CD4-positive, alpha-beta T cell (primary cell): ENCODE measurements around the gene GABRB3. TPM values are rescaled to one million over a fixed set of nuclear protein-coding genes. Genes with fewer than 3 reads are reported as not detected.

Source experiments
- ATAC-seq: fragments of 200-7000 bp; cut with Tn5 transposase; one replicate; pipeline ENCODE4 v1.10.0; 2022; ENCODE audit warnings: mild to moderate bottlenecking; ENCODE audit not compliant: poor library complexity
- CTCF ChIA-PET: fragments of 350-600 bp; sonication (Branson Sonifier 250); formaldehyde crosslinking; loops from one replicate; lab custom pipeline; 2021; ENCODE audit warnings: antibody characterized with exemption, inconsistent platforms; lab: Charles Lee
- POLR2A ChIA-PET: fragments of 350-600 bp; sonication (Branson Sonifier 250); formaldehyde crosslinking; loops from one replicate; lab custom pipeline; 2021; ENCODE audit warnings: antibody characterized with exemption, inconsistent platforms; lab: Charles Lee
- DNase-seq, 14 experiments: peaks; one replicate each; pipeline ENCODE4 v3.0.0-alpha.2; 2013 to 2020; ENCODE audit warnings: mixed read lengths in 2 of 14
- H3K27ac ChIP-seq, 2 donors: one replicate each; pipeline versions ENCODE4 v1.5.1 to v1.7.0; 2013; ENCODE audit warnings: low read length in 2 of 2, low read depth in 1 of 2, mild to moderate bottlenecking in 1 of 2
- H3K27me3 ChIP-seq, 2 experiments: 1 replicate in 1 of 2; 2 replicates in 1 of 2; pipeline versions ENCODE4 v1.6.1 to v1.7.0; 2013; ENCODE audit warnings: low read length in 2 of 2, control low read depth in 1 of 2, mild to moderate bottlenecking in 1 of 2, moderate library complexity in 1 of 2; ENCODE audit not compliant: insufficient read depth in 2 of 2, control insufficient read depth in 1 of 2
- H3K36me3 ChIP-seq: one replicate; pipeline ENCODE4 v1.6.1; 2013; ENCODE audit warnings: low read length, control low read depth; ENCODE audit not compliant: insufficient read depth
- H3K4me1 ChIP-seq: one replicate; pipeline ENCODE4 v1.6.1; 2013; ENCODE audit warnings: low read length, control low read depth; ENCODE audit not compliant: insufficient read depth
- H3K4me3 ChIP-seq: one replicate; pipeline ENCODE4 v1.5.1; 2013; ENCODE audit warnings: mild to moderate bottlenecking, low read length, moderate library complexity
- H3K9me3 ChIP-seq, 2 experiments: 1 replicate in 1 of 2; 2 replicates in 1 of 2; pipeline versions ENCODE4 v1.6.1 to v1.7.0; 2013; ENCODE audit warnings: low read length in 2 of 2, mild to moderate bottlenecking in 2 of 2, control low read depth in 1 of 2, moderate library complexity in 1 of 2; ENCODE audit not compliant: control insufficient read depth in 1 of 2, insufficient read depth in 1 of 2
- H3K27ac Mint-ChIP-seq: one replicate; pipeline ENCODE4 v1.8.0; 2020; ENCODE audit warnings: mixed read lengths
- H3K27me3 Mint-ChIP-seq: one replicate; pipeline ENCODE4 v1.8.0; 2021; ENCODE audit warnings: mixed read lengths
- H3K36me3 Mint-ChIP-seq: one replicate; pipeline ENCODE4 v1.8.0; 2021; ENCODE audit warnings: low read depth, mixed read lengths
- H3K4me1 Mint-ChIP-seq: one replicate; pipeline ENCODE4 v1.8.0; 2021; ENCODE audit warnings: low read depth, mixed read lengths
- H3K4me3 Mint-ChIP-seq: one replicate; pipeline ENCODE4 v1.8.0; 2020; ENCODE audit warnings: mild to moderate bottlenecking, mixed read lengths
- H3K9me3 Mint-ChIP-seq: one replicate; pipeline ENCODE4 v1.8.0; 2020; ENCODE audit warnings: mixed read lengths
- CTCF ChIP-seq: fragments of 200-600 bp; IDR thresholded peaks from one replicate; pipeline ENCODE4 v1.8.0; 2022; ENCODE audit warnings: antibody characterized with exemption, mild to moderate bottlenecking
- intact Hi-C, 2 experiments: fragments of 100-400 bp; cut with DNase I in 1 of 2; cut with micrococcal nuclease in 1 of 2; formaldehyde crosslinking; loops; one replicate each; pipeline versions ENCODE4 v1.15.1 to v1.9.0; 2023 to 2025; cut with DNase I, micrococcal nuclease
- total RNA-seq, 174 experiments: library from RNA in 2 of 174; stranded (reverse) in 2 of 174; gene quantifications; one replicate each; pipeline ENCODE4 v1.2.3 and lab custom pipeline; 2021 to 2026

Gene GABRB3
- total RNA-seq, 2 experiments from 2014 or later, result not detected

DNA sequence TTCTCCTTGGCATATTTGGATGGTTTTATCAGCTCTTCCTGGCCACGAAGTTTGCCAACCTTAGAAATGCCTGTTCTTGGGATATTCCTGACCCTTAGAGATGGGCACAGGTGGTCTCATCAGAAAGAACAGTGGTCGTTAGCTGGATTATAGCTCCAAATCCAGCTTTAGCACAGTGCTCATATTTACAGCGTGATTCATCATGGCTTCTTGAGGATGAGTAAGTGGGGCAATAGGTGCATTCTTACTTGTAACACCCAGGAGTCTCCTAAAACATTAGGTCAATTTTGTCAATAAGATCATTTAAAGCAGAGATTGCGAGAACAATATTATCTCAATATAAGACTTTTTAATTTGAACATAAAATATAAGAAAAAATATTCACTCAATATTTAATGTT is 191.9 kb downstream of the GABRB3 start:
- H3K36me3 Mint-ChIP-seq, result no peaks in the 10 kb centered on the region
- no peaks in the 10 kb centered on the region for H3K27me3 Mint-ChIP-seq
- no peak overlapping the region for H3K4me3 Mint-ChIP-seq
- TF ChIP-seq CTCF, result no peak
- intact Hi-C loops, result no loop called here
- Histone ChIP-seq H3K4me1 (no peaks in the 10 kb centered on the region), H3K9me3 (peaks cover 0 to 3% of the 10 kb centered on the region in 2 experiments), H3K27me3 (no peaks in the 10 kb centered on the region), H3K27ac (no peak overlapping the region), H3K36me3 (no peaks in the 10 kb centered on the region), H3K4me3 (no peak overlapping the region)
- no peak for ATAC-seq
- ChIA-PET POLR2A (no interaction called here), CTCF (no interaction called here)
- peaks cover 21% of the 10 kb centered on the region for H3K9me3 Mint-ChIP-seq
- no peaks in the 10 kb centered on the region for H3K4me1 Mint-ChIP-seq
- H3K27ac Mint-ChIP-seq, result no peak overlapping the region
- no peak for DNase-seq

DNA sequence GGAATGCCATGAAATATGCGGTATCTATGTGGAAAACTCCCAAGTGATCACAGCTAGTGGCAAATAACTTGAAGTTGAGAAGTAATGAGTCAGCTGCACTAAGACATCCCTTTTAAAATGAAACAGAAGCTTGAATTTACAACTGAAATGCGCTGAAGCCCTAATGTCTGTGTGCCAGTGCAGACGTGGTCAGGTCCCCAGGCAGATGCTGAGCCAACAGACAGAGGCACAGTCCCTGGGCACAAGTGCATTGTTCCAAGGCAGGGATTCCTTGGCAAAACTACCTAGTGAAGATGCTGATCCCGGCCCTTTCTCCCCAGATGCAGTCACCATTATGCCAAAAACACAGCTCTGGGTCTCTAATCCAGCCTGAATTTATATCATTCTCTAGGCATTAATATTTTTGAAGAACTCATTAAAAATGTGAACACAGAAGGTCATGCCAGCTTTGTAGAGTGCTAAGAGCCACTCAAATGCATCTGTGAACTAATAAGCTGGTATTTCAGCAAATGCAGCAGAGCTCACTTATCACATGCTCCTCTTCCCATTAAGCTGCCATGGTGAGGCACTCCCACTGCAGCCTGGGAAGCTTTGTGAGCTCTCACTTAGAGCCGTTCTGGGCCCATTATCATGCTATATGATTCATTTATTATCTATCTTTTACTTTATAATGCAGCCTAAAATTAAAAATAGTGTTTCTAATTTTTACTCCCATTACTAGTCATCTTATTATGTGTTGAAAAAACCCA is 200.1 kb downstream of the GABRB3 start:
- TF ChIP-seq CTCF, result no peak
- intact Hi-C loops, result no loop called here
- no peak for DNase-seq
- no peak overlapping the region for H3K4me3 ChIP-seq
- H3K27ac ChIP-seq, result no peak overlapping the region
- Mint-ChIP-seq H3K9me3 (peaks cover 18% of the 10 kb centered on the region), H3K27ac (no peak overlapping the region), H3K4me3 (no peak overlapping the region), H3K27me3 (no peaks in the 10 kb centered on the region), H3K36me3 (no peaks in the 10 kb centered on the region), H3K4me1 (no peaks in the 10 kb centered on the region)
- peaks cover 0 to 9% of the 10 kb centered on the region in 2 experiments for H3K9me3 ChIP-seq
- ChIA-PET CTCF (no interaction called here), POLR2A (no interaction called here)
- H3K36me3 ChIP-seq, result no peaks in the 10 kb centered on the region
- H3K4me1 ChIP-seq, result no peaks in the 10 kb centered on the region
- H3K27me3 ChIP-seq, result no peaks in the 10 kb centered on the region
- ATAC-seq, result no peak

DNA sequence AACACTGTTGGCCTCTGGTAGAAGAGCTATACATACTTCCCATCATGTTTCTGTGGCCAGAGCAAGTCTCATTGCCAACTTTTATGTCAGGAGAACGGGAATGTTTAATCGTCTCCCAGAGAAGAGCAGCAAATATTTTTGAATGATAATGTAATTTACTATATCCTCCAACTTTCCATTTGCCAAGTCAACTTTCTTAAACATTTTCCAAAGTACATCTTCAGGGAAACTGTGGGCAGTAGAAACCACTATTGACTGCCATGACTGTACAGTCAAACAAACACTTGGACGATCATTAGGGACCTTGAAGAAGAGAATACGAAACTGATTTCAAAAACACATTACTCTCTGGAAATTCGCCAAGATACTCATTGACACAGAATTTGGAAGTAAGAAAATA is 201.5 kb downstream of the GABRB3 start:
- no peaks in the 10 kb centered on the region for H3K4me1 ChIP-seq
- Mint-ChIP-seq H3K4me3 (no peak overlapping the region), H3K27ac (no peak overlapping the region), H3K27me3 (no peaks in the 10 kb centered on the region), H3K36me3 (no peaks in the 10 kb centered on the region), H3K4me1 (no peaks in the 10 kb centered on the region), H3K9me3 (peaks cover 14% of the 10 kb centered on the region)
- CTCF ChIA-PET, result no interaction called here
- DNase-seq, result no peak
- no peaks in the 10 kb centered on the region for H3K27me3 ChIP-seq
- H3K27ac ChIP-seq, result no peak overlapping the region
- TF ChIP-seq CTCF, result no peak
- no peak for ATAC-seq
- POLR2A ChIA-PET, result no interaction called here
- H3K4me3 ChIP-seq, result no peak overlapping the region
- intact Hi-C loops, result no loop called here
- no peaks in the 10 kb centered on the region for H3K36me3 ChIP-seq
- H3K9me3 ChIP-seq, result peaks cover 0 to 9% of the 10 kb centered on the region in 2 experiments
